ENCODE data around the gene C11orf52.
"Not testable (repeated sequence)": the region's sequence is repeated elsewhere in the genome, so short reads cannot be mapped to it uniquely, and the experiment has no call there.

The C11orf52 gene

GRCh38 chr11:111913031-111913861 is 5.5 kb upstream of the C11orf52 start:
- DNase-seq (ENCODE audit: low spot score), result no peak

- peak; percentile 67 for DNase-seq (ENCODE audit: low spot score)
Measured at GRCh38 chr11:111913997-111914396, 4.7 kb upstream of the C11orf52 start.

DNA sequence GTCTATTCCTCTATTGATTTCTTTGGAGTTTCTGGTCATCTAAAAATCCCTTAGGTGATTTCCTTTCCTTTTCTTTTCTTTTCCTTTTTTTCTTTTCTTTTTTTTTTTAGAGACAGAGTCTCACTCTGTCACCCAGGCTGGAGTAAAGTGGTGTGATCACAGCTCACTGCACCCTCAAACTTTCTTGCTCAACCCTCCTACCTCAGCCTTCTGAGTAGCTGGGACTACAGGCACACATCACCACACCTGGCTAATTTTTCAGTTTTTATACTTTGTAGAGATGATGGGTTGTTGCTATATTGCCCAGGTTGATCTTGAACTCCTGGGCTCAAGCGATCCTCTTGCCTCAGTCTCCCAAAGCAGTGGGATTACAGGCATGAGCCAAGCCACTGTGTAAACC is 1.9 kb upstream of the C11orf52 start:
- no peak for DNase-seq (ENCODE audit: low spot score)

GRCh38 chr11:111917312-111917711 is 1.4 kb upstream of the C11orf52 start:
- DNase-seq (ENCODE audit: low spot score), result no peak

GRCh38 chr11:111917788-111918187 is 925 bp upstream of the C11orf52 start:
- no peak for DNase-seq (ENCODE audit: low spot score)

DNA sequence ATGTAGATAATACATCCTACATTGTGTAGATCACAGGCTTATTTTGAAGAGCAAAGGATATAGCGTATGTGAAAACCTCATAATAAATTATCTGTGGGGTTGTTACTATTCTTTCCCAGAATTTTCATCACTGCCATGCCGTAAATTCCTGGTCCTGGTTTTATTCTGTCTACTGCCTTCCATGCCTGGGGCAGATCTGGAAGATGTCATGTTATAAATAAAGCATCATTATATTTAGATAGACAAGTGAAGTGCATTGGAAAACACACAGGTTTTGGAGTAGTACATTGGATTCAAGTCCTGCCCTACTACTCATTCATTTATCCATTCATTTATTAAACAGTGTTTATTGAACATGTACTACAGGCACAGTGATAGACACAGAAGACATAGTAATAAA is 2.2 kb downstream of the C11orf52 start:
- DNase-seq (ENCODE audit: low spot score), result no peak

- no peak for DNase-seq (ENCODE audit: low spot score)
Measured at GRCh38 chr11:111921541-111922230, 3.0 kb downstream of the C11orf52 start.

GRCh38 chr11:111922803-111923202 is 4.1 kb downstream of the C11orf52 start:
- DNase-seq (ENCODE audit: low spot score), result peak; percentile 58

DNA sequence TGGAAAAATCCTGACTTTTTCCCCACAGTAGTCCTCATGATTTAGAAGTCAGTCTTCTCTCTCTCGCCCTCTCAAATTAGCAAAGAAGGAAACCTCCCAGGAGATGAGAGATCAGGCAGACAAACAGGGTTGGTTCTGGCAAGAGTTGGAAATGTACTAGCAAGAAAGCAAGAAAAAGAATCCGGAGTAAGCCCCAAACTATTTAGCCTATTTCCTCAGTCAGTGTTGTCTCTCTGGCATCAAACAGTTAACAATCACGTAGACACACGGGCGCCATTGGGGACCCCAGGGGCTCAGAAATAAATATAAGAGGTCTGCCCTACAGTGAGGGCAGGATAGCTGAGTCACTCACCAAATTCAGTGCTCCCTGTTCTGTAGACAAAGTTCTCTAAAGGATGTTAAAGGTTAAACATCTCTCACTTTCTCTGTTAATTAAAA is 4.7 kb downstream of the C11orf52 start:
- no peak for DNase-seq (ENCODE audit: low spot score)

- no peak for DNase-seq (ENCODE audit: low spot score)
Measured at GRCh38 chr11:111923951-111924350, 5.2 kb downstream of the C11orf52 start.

DNA sequence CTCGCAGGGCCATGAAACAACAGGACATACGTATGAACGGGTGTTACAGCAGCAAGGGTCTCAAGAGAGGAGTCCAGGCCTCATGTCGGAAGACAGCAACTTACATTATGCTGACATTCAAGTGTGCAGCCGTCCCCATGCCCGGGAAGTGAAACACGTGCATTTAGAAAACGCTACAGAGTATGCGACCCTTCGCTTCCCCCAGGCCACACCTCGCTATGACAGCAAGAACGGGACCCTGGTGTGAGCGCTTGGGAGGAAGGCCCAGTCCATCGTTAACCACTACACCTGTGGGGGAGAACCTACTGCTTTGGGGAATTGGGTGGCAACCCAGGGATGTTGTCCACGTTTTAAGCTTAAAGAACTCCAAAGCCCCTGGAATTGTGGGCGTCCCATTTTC is 7.2 kb downstream of the C11orf52 start:
- no peak for DNase-seq (ENCODE audit: low spot score)

GRCh38 chr11:111926505-111927391 is 8.0 kb downstream of the C11orf52 start:
- peak; percentile 97 for DNase-seq (ENCODE audit: low spot score)

DNA sequence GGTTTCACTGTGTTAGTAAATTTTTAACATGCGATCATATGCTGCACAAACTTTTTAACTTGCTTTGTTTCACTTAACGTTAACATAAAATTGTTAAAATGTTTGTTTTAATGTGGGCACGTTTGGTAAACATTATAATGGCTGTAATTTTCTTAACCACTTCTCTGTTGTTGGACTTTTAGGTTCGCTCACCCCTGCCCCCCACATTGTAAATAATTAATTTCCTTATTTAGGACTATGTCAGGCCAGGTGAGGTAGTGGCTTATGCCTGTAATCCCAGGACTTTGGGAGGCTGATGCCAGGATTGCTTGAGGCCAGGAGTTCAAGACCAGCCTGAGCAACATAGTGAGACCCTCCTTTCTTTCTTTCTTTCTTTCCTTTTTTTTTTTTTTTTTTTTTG is 11.8 kb downstream of the C11orf52 start:
- no peak for DNase-seq (ENCODE audit: low spot score)

DNA sequence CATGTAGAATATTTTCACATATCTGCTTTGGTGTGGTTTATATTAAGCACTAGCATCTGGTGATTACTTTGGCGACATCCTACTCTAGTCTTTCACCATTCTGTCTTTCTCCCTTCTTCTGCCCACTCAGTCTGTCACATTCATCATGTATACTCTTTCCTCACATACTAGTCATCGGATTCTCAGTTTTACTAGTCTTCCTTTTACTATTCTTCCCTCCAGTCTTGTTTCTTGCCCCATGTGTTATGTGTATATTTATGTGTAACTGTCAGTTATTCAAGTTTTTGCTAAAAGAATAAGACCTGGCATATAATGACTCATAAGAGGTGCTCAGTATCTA is 13.9 kb downstream of the C11orf52 start:
- DNase-seq (ENCODE audit: low spot score), result no peak

GRCh38 chr11:111933176-111933575 is 14.5 kb downstream of the C11orf52 start:
- not testable (repeated sequence) for DNase-seq (ENCODE audit: low spot score)

DNA sequence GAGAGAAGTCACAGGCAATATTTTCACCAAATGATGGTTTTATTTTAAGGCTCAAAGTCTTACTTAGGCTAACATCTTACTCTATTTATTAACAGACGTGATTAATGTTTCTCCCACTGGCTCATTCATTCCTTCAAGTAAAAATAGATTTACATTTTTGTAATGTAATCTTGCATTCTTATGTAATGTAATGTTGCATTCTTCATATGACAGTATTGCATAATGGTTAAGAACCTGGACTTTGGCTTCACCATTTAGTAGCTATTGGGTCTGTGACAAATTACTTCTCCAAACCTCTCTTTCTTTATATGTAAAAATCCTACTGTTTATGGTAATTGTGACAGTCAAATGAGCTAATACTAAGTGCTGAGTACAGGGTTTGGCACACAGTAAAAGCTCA is 15.2 kb downstream of the C11orf52 start:
- DNase-seq (ENCODE audit: low spot score), result no peak

- no peak for DNase-seq (ENCODE audit: low spot score)
Measured at GRCh38 chr11:111934306-111934705, 15.6 kb downstream of the C11orf52 start.

- no peak for DNase-seq (ENCODE audit: low spot score)
Measured at GRCh38 chr11:111935317-111936039, 16.8 kb downstream of the C11orf52 start.

DNA sequence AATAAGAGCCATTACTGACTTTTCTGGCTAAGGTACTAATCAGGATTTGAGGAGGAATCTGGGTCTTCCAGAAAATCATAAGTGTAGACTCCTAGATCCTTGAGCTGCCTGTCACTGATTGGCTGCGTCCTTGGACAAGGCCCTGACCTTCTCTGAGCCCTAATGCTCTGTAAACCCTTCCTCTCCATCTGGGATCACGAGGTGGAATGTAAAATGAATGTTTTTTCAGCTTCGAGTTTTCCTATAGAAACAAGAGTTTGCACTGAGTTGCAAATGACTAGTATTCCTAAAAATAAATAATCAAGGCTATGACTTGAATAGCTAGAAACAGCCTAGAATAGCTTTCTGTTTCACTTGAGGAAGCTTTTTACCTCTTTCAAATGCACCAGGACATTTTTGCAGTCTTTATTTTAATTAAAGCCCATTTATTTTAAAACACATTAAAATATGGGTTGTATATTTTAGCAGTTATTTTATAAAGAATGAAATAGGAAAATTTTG is 17.4 kb downstream of the C11orf52 start:
- DNase-seq (ENCODE audit: low spot score), result no peak

DNA sequence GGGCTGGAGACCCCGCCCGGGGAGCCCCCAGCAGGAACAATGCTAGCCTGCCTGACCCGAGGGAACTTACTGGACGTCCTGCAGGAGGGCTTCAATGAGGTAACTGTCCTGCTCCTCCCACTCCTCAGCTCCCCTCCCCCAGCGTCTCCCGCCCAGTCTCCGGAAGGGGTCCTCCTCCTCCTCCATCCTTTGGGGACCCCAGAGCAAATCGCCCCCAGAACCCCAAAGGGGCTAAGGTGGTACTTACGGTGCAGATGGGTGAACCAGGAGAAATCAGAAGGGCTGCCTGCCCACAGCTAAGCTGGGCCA is 18.7 kb downstream of the C11orf52 start:
- DNase-seq (ENCODE audit: low spot score), result no peak

DNA sequence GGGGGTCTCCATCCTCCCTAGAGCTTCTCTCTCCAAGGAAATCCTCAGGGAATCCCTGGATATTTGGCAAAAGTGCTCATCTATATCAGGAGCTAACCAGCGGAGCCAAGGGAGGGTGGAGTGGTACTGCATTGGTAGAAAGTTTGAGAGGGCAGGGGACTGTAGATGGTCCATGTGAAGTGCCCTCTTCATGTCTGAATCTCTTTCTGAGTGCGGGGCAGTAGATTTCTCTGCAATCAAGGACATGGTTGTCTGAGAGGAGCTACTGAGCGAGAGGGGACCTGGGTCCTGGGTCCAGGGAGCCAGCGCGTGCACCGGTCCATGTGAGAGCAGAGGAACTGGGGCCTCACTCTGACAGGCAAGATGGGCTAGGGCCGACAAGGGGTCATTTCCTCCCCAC is 19.1 kb downstream of the C11orf52 start:
- no peak for DNase-seq (ENCODE audit: low spot score)

DNA sequence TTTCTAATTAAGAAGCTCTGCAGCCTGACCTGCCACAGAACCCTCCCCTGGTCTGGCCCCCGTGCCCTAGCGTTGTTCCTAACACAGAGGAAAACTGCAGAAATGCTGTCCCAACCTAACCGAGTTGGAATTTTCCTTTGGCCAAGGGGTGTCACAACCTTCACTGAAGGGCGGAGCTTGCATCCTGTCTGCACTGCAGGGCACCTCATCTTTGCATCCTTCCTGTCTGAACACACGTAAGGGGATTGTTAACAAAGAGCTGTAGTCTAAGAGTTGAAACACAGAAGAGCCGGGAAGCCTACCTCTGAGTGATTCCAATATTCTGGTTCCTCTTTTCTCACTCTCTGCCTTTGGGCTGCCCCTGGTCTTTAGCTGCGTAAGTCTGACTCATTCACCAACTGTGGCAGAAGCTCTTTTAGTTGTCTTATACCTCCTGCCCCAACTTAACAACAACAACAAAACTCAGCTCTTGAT is 20.0 kb downstream of the C11orf52 start:
- peak; percentile 47 for DNase-seq (ENCODE audit: low spot score)

Data from AG08396 (cell line).